ENCODE data around the gene CHGA.

DNA sequence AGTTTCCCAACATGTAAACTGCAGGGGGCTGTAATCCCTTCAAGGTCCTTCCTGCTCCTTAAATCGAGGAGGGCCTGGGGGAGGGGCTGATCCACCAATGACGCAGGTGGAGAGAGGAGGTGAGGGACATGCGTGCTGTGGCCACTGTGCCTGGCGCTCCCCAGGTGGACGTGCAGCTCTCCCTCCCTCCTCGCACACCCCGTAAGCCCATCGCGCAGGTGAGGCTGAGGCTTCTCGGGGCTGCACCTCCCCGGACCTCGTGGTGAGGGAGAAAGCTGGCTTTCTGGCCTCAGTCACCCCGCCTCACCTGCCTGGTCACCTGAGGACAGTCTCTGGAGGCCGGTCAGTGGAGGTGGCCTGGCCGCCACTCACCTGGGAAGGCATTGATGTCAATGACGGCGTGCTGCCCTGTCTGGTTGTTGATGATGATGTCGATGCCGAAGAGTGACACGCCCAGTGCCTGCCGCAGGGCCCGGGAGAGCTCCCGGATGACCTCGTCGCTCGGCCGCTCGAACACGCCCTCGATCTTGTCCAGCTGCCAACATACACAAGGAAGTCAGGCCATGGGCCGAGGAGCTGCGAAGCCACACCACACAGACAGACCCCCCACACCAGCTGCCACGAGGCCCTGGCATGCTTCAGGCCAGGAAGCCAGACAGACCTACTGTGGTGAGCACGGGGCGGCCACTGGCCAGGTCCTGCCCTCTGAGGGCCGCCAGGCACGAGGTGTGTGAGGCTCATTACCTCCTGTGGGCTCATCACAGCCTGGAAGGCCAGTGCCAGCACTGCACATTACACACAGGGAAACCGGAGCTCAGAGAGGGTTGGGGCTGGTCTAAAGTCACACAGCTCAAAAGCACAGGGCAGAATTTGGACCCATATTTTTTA lies 23.3 kb downstream of the CHGA start:
- TF ChIP-seq TCF7L2 (IDR thresholded peaks at IDR 0.05; ENCODE audit: low read depth, low read length), result no peak
- TF ChIP-seq ZNF672 (CRISPR knock-in tag; IDR thresholded peaks at IDR 0.05), result no peak
- TF ChIP-seq KDM1A (CRISPR knock-in tag; IDR thresholded peaks at IDR 0.05), result no peak
- no peak for TF ChIP-seq ZKSCAN1 (IDR thresholded peaks at IDR 0.05; ENCODE audit: low read length)
- TF ChIP-seq, protein P1, sequence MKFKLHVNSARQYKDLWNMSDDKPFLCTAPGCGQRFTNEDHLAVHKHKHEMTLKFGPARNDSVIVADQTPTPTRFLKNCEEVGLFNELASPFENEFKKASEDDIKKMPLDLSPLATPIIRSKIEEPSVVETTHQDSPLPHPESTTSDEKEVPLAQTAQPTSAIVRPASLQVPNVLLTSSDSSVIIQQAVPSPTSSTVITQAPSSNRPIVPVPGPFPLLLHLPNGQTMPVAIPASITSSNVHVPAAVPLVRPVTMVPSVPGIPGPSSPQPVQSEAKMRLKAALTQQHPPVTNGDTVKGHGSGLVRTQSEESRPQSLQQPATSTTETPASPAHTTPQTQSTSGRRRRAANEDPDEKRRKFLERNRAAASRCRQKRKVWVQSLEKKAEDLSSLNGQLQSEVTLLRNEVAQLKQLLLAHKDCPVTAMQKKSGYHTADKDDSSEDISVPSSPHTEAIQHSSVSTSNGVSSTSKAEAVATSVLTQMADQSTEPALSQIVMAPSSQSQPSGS (CRISPR knock-in tag; IDR thresholded peaks at IDR 0.05), result no peak
- TF ChIP-seq CTCF (CRISPR knock-in tag; IDR thresholded peaks at IDR 0.05), result no peak
- TF ChIP-seq TARDBP (CRISPR knock-in tag; IDR thresholded peaks at IDR 0.05), result no peak
- no peak for TF ChIP-seq MYNN (CRISPR knock-in tag; IDR thresholded peaks at IDR 0.05; ENCODE audit: low read depth)
- TF ChIP-seq CBX5 (CRISPR knock-in tag; IDR thresholded peaks at IDR 0.05; ENCODE audit: borderline replicate concordance), result no peak
- no peak for TF ChIP-seq ATF7 (IDR thresholded peaks at IDR 0.05)
- no peak for TF ChIP-seq ATF7 (CRISPR knock-in tag; IDR thresholded peaks at IDR 0.05)
- TF ChIP-seq IKZF4 (CRISPR knock-in tag; IDR thresholded peaks at IDR 0.05; ENCODE audit: borderline replicate concordance, low read depth, not compliant biosample characterization), result no peak
- no peak for TF ChIP-seq BHLHE40 (IDR thresholded peaks at IDR 0.05; ENCODE audit: low read length)
